Dedifferentiated amniotic fluid mesenchymal stem cell (primary cell): ENCODE data around the gene BIRC6.
A peak's percentile ranks its signal among the peaks of the same experiment; 100 is the strongest.
"Not testable (repeated sequence)": the region's sequence is repeated elsewhere in the genome, so short reads cannot be mapped to it uniquely, and the experiment has no call there.

Experiments used
- DNase-seq: peaks from one replicate; pipeline ENCODE4 v3.0.0-alpha.2; 2016; ENCODE audit errors: extremely low spot score

The BIRC6 gene

DNA sequence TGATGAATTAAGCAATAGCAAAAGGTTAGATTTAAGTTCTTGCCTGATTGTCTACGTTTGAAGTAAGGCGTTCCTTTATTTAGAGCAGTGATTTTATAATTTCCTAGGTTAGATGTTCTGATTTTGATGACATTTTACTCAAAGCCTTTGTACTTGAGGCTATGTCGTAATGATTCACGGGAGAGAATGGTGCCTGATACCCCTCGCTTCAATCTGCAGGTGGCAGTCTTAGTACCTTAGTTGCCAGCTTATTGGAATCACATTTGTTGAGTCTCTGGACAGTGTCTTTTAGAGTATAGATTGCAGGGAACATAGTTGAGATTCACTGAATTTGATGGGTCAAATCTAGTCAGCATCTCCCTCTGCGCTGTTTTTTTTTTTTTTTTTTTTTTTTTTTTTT lies 89.5 kb downstream of the BIRC6 start:
- no peak for DNase-seq

- no peak for DNase-seq
Measured at GRCh38 chr2:32450851-32451250, 94.0 kb downstream of the BIRC6 start.

- no peak for DNase-seq
Measured at GRCh38 chr2:32452338-32453064, 95.7 kb downstream of the BIRC6 start.

GRCh38 chr2:32453242-32454062 lies 96.6 kb downstream of the BIRC6 start:
- DNase-seq, result no peak

GRCh38 chr2:32455816-32456215 lies 99.0 kb downstream of the BIRC6 start:
- no peak for DNase-seq

DNA sequence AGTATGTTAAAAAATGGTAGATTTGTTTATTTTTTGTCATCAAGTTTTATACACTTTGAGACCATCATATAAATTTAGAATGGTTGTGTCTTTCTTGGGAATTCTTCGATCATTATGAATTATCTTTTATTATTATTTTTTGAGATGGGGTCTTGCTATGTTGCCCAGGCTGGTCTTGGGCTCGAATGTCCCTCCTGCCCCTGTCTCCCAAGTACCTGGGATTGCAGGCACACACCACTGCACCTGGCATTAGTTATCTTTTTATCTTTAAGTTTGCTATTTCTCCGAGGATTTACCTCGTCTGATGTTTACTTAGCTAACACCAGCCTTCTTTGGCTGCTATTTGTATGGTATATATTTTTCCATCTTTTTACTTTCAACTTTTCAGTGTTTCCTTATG lies 100.0 kb downstream of the BIRC6 start:
- no peak for DNase-seq

DNA sequence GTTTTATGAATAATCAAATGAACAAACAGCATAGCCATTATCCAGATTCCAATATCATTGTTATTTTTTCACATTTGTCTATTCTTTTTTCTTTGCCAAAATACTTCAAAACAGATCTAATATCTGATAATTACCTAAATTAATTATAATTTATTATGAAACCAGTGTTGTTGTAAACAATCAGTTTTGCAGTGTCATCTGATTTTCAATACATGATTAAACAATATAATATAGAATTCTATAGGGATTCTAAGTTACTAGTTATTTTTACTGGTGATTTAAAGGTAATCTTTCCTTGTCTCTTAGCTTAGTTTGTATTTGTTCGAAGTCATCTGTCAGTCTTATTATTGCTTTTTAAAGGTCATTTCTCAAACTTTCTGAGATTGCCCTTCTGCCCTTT lies 101.0 kb downstream of the BIRC6 start:
- DNase-seq, result no peak

- DNase-seq, result not testable (repeated sequence)
Measured at GRCh38 chr2:32460861-32461260, 104.0 kb downstream of the BIRC6 start.

GRCh38 chr2:32463110-32463509 lies 106.3 kb downstream of the BIRC6 start:
- DNase-seq, result no peak

- no peak for DNase-seq
Measured at GRCh38 chr2:32464431-32464830, 107.6 kb downstream of the BIRC6 start.

DNA sequence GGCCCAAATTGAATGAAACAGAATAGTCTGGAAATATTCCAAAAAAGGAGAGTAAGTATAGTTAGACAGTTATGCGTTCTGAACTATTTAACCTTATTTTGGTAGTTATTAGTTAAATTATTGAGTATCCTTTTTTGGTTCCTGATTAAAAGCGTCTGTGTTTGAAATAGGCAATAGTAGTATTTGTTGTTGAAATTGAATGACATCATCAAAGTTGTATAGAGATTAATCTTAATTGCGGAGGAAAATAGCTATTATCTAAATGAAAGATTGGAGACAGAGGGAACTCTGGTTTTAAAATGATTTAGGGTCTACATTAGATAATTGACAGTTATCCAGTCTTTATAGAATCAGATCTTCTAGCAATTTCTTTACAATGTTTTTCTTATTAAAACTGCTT lies 115.8 kb downstream of the BIRC6 start:
- no peak for DNase-seq

DNA sequence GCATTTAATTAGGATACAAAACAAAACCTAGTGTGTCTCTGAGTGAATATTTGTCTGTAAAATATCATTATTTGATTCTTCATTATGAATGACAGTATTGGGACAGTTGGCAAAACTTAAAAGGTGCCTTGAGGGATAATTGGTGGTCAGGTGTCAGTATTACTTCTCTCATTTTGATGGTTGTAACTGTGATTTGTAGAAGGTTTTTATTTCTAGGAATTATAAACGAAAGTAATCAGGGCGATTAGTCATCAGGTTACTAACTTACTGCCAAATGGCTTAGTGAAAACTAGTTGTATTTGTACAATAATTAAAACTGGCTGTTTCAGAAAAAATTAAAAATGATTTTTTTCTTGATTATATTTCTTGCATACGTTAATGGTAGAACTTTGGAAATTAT lies 117.6 kb downstream of the BIRC6 start:
- DNase-seq, result no peak

- peak; percentile 67 for DNase-seq
Measured at GRCh38 chr2:32478889-32479620, 122.2 kb downstream of the BIRC6 start.

DNA sequence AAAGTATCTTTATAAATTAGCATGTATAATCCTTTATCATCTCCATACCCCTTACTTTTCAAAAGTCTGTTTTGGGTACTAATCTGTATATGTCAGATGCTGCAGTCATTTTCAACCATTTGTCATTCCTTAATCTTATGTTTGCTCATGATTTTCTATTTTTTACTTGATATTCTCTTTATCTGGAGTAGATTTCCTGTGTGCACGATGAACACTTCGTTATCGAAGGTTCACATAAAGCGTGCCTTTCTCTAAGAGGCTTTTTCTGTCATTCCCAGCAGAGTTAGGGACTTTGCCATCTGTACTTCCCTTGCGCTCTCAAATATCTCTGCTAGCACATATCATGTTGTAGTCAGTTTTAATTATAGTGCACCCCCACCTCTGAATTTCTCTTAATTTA lies 123.2 kb downstream of the BIRC6 start:
- no peak for DNase-seq

DNA sequence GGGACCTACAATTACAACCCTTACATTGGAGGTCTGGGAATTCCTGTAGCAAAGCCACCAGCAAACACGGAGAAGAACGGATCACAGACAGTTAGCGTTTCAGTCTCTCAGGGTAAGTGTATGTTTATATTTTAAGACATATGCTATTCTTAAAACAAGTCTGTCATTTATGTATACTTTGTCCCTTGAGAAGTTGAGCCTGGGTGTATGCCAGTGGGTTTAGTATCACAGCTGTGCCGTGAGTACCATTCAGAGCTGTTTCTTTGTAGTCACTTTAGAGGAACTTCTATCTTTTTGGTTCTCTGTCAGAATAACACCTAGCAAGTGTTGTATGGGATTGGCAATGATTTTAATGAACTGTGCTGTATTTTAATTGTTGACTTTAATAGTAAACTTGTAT lies 125.6 kb downstream of the BIRC6 start:
- no peak for DNase-seq

DNA sequence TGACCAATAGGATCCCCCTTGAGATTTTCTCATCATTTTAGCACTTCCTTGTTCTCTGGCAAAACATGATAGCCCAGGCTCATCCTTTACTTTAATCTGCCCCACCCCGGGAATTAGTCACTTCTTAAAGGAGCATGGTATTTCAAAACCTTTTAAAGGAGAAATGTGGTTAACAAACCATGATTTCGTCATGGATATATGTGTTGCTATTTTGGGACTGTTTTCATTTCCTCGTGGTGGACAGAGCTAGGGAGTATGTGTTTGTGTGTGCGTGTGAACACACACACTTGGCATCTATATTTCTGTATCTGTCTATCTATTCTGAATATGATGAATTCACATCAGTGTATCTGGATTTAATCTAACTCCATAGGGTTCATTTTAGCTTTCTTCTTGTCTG lies 128.1 kb downstream of the BIRC6 start:
- DNase-seq, result peak; percentile 95

DNA sequence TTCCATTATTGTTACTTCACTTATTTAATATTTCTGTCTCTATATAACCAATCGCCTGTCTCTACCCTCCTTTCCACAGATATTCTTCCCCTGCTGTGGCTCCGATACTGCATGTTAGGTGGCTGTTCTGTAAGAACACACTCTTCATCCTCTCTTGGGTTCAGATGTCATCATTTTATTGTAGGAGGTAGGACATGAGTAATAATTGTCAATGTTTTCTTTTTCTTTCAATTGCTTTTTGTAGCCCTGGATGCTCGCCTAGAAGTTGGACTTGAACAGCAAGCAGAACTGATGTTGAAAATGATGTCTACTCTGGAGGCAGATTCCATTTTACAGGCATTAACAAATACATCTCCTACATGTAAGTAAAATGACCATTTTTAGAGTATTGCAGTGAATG lies 128.6 kb downstream of the BIRC6 start:
- peak; percentile 43 for DNase-seq

- DNase-seq, result no peak
Measured at GRCh38 chr2:32489061-32489460, 132.2 kb downstream of the BIRC6 start.

DNA sequence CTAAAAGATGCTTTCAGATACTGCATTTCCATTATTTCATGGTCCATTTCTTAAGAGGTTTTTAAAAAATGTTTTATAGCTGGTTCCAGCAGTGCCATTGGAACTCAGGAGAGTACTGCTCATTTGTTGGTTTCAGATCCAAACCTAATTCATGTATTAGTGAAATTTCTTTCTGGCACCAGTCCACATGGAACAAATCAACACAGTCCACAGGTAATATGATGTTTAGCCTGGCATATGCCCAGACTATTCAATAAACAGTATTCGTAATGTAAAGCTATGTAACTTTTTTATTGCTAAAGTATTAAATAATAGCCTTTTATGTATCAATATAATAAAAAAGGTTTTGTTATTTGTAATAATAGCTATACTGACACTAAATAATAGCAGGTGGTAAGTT lies 134.5 kb downstream of the BIRC6 start:
- DNase-seq, result no peak

DNA sequence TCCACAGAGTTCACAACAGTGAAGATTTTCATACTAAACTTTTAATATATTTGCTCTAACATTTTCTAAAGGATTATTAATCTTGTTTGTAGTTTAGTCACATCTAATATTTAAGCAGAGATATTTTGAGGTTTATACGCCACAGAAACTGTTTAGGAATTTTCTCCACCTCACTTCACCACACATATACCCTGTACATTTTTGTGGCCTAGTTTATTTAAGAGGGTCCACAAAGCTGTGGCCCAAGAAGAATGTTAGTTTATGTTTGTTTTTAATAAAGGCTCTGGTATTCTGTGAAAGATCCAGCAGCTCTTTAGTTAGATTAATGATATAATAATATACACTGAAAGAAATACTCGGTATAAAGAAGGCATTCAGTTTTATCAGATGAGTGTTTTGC lies 138.3 kb downstream of the BIRC6 start:
- no peak for DNase-seq

DNA sequence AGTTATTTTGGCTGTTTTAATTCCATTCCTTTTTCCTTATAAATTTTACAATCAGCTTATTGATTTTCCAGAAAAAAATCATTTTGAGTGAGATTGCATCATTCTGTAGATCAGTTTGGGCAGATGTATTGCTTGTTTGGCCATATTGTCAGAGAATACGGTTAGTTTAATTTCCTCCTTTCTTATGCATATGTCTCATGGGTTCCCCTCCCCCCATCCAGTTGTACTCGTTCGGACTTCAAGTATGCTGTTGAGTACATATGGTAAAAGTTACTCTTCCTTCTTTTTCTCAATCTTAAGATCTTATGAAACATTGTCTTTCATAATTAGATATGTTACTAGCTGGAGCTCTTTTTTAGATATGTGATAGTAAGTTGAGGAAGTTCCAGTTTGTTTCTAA lies 139.8 kb downstream of the BIRC6 start:
- DNase-seq, result no peak

- no peak for DNase-seq
Measured at GRCh38 chr2:32498306-32498705, 141.5 kb downstream of the BIRC6 start.

DNA sequence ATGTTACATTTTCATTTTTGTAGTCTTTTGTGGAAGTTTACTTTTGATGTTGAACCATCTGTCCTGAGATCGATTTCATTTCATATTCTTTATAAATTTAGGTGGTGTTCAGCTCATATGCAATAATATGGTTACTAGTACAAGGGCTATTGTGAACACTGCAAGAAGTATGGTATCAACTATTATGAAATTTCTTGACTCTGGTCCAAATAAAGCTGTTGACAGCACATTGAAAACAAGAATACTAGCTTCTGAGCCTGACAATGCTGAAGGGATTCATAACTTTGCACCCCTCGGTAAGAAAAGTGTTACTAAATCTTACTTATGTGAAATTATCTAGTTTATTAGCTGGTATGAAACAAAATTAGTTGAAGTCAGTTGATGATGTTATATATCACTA lies 146.1 kb downstream of the BIRC6 start:
- DNase-seq, result no peak
